Measurements from ENCODE around the gene RPL22. TPM values are rescaled to one million over a fixed set of nuclear protein-coding genes. Genes with fewer than 3 reads are reported as not detected.

Gene RPL22
- total and polyA plus RNA-seq, 2 of the 4 experiments (the other 2 are of a cell fraction), result 26.2 to 131 TPM

DNA sequence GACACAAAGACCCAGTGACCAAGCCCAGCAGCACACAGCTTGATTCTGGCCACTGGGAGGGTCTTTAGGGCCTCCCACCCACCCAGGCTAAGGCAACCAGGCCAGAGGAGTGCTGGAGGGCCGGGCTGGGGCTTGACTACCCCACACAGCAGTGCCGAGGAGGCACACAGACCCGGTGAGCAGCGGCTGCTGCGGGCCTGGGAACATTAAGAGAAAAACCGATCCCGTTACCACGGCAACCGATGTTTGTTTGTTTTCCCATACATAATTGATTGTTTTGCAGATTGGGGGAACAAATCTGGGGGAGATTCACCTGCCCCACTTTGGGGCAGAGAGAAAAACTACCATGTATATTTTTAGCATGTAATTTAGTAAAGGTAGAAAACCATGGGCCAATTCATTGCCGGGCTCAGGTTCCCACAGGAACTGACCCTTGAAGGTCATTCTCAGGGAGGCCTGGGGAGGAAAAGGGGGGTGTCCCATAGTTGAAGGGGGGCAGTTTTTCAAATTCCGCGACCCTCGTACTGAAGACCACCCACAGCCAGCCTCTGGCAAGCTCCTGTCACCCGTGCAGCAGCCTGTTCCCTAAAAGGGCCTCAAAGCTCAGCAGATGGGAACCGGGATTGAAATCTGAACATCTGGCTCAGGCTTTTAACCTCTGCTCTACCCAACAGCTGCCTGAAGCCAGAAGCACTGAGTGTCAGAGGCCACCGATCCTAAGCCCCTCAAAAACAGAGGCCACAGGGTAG lies 54.6 kb downstream of the RPL22 start:
- Histone ChIP-seq H3K27me3 (ENCODE audit: control insufficient read depth, insufficient read depth, low read length) (peaks cover 42% of the 10 kb centered on the region), H2AFZ (replicated peaks; ENCODE audit: low read length, poor library complexity) (no peak overlapping the region), H3K4me3 (ENCODE audit: insufficient read depth, low read depth, low read length) (no peak overlapping the region), H2BK15ac (ENCODE audit: low read depth, low read length) (no peak overlapping the region), H2BK120ac (ENCODE audit: low read depth, low read length) (no peak overlapping the region), H4K20me1 (ENCODE audit: insufficient read depth, low read length) (0 out of 2 replicates have a peak, but pooled peaks cover 2% of the 10 kb centered on the region), H4K91ac (ENCODE audit: insufficient read depth, low read depth, low read length) (no peak overlapping the region), H2BK20ac (ENCODE audit: low read depth, low read length) (no peak overlapping the region), H3K4me2 (ENCODE audit: low read depth, low read length) (no peak overlapping the region), H3K18ac (ENCODE audit: low read depth, low read length) (no peak overlapping the region), H3K79me1 (ENCODE audit: low read depth in 1 of 2, low read length in 2 of 2) (no peaks in the 10 kb centered on the region), H4K8ac (ENCODE audit: low read depth in 2 of 2, low read length in 2 of 2) (no peak overlapping the region), H3K9ac (ENCODE audit: low read depth, low read length) (no peak overlapping the region), H3K56ac (ENCODE audit: extremely low read depth, insufficient read depth, low read length) (no peak overlapping the region), H2BK5ac (ENCODE audit: low read depth, low read length, poor library complexity, severe bottlenecking) (no peak overlapping the region), H3K27ac (ENCODE audit: insufficient read depth, low read length) (no peak overlapping the region), H4K5ac (ENCODE audit: low read depth, low read length) (no peak overlapping the region), H2AK9ac (replicated peaks; ENCODE audit: low read depth, low read length, poor library complexity) (no peak overlapping the region), H3K23ac (ENCODE audit: low read depth, low read length) (no peak overlapping the region), H3K4ac (ENCODE audit: low read depth, low read length) (no peak overlapping the region), H2AK5ac (ENCODE audit: low read depth, low read length) (no peak overlapping the region), H3K36me3 (ENCODE audit: control insufficient read depth, insufficient read depth, low read length) (no peaks in the 10 kb centered on the region), H3K9me3 (ENCODE audit: control insufficient read depth, insufficient read depth, low read length) (no peaks in the 10 kb centered on the region), H3K14ac (replicated peaks; ENCODE audit: low read depth, low read length) (no peak overlapping the region), H3K9me1 (ENCODE audit: insufficient read depth, low read length) (no peaks in the 10 kb centered on the region), H3K4me1 (ENCODE audit: control insufficient read depth, insufficient read depth, low read length) (no peaks in the 10 kb centered on the region)
- no peak for DNase-seq
- ATAC-seq (ENCODE audit: low read depth), result no peak
- BruUV-seq (replicated peaks), result no TSS peak
- ChIA-PET CTCF (no interaction called here), POLR2A (ENCODE audit: unreplicated experiment) (no interaction called here)
- no peak for TF ChIP-seq ELK1 (IDR thresholded peaks at IDR 0.05; ENCODE audit: borderline replicate concordance, low read depth, low read length)
- TF ChIP-seq CEBPB (IDR thresholded peaks at IDR 0.05; ENCODE audit: low read depth, low read length), result no peak
- TF ChIP-seq MAFK (IDR thresholded peaks at IDR 0.05; ENCODE audit: low read depth, low read length), result no peak
- TF ChIP-seq MXI1 (IDR thresholded peaks at IDR 0.05; ENCODE audit: borderline replicate concordance, low read depth, low read length), result no peak
- no peak for TF ChIP-seq RAD21 (IDR thresholded peaks at IDR 0.05; ENCODE audit: low read length)
- no peak for TF ChIP-seq CHD1 (IDR thresholded peaks at IDR 0.05; ENCODE audit: low read depth, low read length)
- TF ChIP-seq FOS (IDR thresholded peaks at IDR 0.05; ENCODE audit: low read depth, low read length), result no peak
- no peak for TF ChIP-seq RCOR1 (IDR thresholded peaks at IDR 0.05; ENCODE audit: insufficient replicate concordance, low read length)
- TF ChIP-seq SMC3 (IDR thresholded peaks at IDR 0.05; ENCODE audit: low read depth, low read length), result no peak
- TF ChIP-seq, protein P1, sequence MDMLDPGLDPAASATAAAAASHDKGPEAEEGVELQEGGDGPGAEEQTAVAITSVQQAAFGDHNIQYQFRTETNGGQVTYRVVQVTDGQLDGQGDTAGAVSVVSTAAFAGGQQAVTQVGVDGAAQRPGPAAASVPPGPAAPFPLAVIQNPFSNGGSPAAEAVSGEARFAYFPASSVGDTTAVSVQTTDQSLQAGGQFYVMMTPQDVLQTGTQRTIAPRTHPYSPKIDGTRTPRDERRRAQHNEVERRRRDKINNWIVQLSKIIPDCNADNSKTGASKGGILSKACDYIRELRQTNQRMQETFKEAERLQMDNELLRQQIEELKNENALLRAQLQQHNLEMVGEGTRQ (IDR thresholded peaks at IDR 0.05; ENCODE audit: low read depth, low read length), result no peak
- no peak for TF ChIP-seq CTCF (conservative IDR thresholded peaks at IDR 0.05; ENCODE audit: low read depth, low read length)
- no peak for TF ChIP-seq POLR2A (IDR thresholded peaks at IDR 0.05; ENCODE audit: low read depth, low read length)
- TF ChIP-seq BHLHE40 (IDR thresholded peaks at IDR 0.05; ENCODE audit: low read depth, low read length), result no peak
- no peak for TF ChIP-seq RFX5 (IDR thresholded peaks at IDR 0.05; ENCODE audit: low read depth, low read length)
- in situ Hi-C loops (cut with MboI; ENCODE audit: low sequenced_read_pairs) (no loop called here), dilution Hi-C loops (cut with HindIII; ENCODE audit: low sequenced_read_pairs, unreplicated experiment) (no loop called here), intact Hi-C loops (cut with micrococcal nuclease) (no loop called here)
- WGBS, 2 experiments (ENCODE audit: extremely low coverage in 2 of 2, insufficient read length in 1 of 2), result 13% methylated on average over 6 of the region's 16 CpGs; no CpG with 5 or more reads in 1 of the 2 experiments

All from IMR-90 (cell line).